G401 (cell line): ENCODE results near the gene HDLBP. TPM values are rescaled to one million over a fixed set of nuclear protein-coding genes. Genes with fewer than 3 reads are reported as not detected.
"Not testable (repeated sequence)": the region's sequence is repeated elsewhere in the genome, so short reads cannot be mapped to it uniquely, and the experiment has no call there.

Experiments used
- DNase-seq: peaks from one replicate; pipeline ENCODE4 v3.0.0-alpha.2; 2015; ENCODE audit warnings: low spot score
- in situ Hi-C: cut with HindIII; loops from 2 replicates; pipeline ENCODE4 v1.10.0; 2016; ENCODE audit warnings: low sequenced_read_pairs, mixed read lengths
- total RNA-seq: library from RNA; depleted of rRNA; stranded (reverse); fragments of >200 nt; shearing (Covaris generic); gene quantifications from 2 replicates; pipeline ENCODE4 v1.2.3, GENCODE V29; 2014

The HDLBP gene
- total RNA-seq, 1 experiment from 2014 or later: 442 TPM

DNA sequence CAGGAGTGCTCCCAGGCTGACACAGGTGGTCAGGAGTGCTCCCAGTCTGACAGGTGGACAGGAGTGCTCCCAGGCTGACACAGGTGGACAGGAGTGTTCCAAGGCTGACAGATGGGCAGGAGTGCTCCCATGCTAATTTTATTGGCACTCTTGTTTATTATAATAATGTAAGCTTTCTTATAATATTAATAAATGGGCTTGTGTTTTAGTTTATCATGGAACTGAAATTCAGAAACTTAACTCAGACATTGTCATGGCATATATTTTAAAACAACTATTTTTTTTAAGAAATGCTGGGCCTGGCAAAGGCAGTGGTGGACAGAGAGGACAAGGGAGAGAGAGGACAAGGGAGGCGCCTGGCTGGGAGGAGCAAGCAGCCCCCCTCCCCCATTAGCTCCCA is 108.3 kb downstream of the HDLBP start:
- DNase-seq: no peak
- in situ Hi-C loops: loop anchor here (5.0 kb wide), 1 partner anchor 125 kb away; no protein-coding TSS in a partner anchor

DNA sequence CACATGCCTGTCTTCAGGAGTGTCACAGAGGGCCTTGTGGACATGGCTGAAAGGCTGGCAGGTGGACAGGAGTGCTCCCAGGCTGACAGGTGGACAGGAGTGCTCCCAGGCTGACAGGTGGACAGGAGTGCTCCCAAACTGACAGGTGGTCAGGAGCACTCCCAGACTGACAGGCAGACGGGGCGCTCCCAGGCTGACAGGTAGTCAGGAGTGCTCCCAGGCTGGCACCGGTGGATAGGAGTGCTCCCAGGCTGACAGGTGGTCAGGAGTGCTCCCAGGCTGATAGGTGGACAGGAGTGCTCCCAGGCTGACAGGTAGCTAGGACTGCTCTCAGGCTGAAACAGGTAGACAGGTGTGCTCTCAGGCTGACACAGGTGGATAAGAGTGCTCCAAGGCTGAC is 110.4 kb downstream of the HDLBP start:
- no peak for DNase-seq
- in situ Hi-C loops: loop anchor here (5.0 kb wide), 1 partner anchor 123 kb away; no protein-coding TSS in a partner anchor

DNA sequence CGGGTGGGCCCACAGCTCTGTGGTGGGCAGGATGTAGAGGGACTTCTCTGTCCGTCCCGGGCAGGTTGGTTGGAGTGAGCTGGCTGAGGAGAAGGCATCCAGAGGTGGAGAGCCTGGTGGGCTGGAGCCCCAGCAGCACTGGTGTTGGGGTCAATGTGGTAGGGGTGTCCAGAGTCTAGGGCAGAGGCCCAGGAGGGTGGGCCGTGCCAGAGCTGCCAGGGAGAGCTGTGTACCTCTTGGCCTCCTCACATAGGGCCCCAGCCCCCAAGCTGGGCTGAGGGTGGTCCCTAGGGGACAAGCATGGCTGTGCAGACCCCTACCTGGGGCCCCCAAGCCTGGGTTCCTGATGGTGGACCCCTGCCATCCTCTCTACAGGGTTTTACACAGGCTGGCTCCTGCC is 111.0 kb downstream of the HDLBP start:
- in situ Hi-C loops: no loop called here
- DNase-seq: no peak

DNA sequence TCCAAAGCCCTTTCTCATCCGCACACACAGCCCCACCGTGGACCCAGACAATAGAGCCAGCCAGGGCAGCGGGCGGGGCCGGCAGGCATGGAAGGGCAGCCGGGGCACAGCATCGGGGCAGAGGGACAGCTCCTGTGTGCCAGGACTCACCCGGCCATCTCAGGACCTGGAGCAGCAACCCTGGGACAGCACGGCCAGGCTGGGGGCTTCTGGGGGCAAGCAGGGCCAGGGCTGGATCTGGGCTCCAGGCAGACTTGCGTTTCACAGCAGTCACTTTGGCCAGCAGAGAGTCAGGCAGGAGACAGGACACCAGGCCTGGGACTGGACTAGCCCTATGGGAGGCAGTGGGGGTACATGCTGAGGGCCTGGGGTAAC is 111.5 kb downstream of the HDLBP start:
- in situ Hi-C loops: no loop called here
- no peak for DNase-seq

DNA sequence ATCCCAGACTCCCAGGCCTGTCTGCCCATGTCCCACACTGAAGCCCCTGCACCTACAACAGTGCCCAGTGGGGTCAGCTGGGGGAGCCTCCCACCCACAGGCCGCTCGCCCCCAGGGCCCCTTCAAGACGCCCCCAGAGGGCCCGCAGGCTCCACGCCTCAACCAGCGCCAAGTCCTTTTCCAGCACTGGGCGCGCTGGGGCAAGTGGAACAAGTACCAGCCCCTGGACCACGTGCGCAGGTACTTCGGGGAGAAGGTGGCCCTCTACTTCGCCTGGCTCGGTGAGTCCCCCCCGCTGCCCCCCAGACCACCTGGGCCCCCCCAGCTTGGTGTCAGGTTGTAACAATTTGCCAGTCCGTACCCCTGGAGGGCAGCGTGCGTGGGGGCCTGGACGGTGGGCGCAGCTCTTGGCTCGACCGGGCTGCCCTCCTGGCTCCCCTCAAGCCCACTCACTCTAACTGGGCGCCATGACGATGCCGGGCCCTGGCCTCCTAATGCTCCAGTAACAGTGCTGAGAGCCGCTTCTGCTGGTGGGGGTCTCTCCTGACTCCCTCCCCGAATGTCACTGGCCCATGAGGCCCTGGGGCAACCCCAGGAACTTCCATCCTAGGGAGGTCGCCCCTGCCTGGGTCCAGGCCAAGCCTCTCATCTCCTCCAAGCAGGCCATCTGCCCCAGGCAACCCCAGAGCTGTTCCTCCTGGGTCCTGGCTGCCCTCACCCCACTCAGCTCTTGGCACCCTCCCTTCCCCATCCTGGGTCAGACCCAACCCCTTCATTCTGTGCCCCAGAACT is 112.1 kb downstream of the HDLBP start:
- in situ Hi-C loops: no loop called here
- DNase-seq: no peak

DNA sequence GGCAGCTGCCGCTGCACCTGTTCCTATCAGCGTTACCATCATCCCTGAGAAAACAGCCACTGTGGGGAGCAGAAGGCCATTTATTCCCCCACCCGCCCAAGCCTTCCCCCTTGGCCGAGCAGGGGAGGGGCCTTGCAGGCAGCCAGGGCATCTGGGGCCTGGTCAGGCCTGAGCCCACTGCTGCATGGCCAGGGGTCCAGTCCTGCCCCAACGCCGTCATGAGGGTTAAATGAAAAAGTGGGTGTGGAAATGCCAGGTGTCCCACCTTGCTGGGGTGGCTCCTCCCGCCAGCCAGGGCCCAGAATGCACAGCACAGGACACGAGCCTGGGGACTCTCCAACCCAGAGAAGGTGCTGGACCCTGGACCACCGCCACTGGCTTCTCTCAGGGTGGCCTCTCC is 112.8 kb downstream of the HDLBP start:
- no peak for DNase-seq
- in situ Hi-C loops: no loop called here

DNA sequence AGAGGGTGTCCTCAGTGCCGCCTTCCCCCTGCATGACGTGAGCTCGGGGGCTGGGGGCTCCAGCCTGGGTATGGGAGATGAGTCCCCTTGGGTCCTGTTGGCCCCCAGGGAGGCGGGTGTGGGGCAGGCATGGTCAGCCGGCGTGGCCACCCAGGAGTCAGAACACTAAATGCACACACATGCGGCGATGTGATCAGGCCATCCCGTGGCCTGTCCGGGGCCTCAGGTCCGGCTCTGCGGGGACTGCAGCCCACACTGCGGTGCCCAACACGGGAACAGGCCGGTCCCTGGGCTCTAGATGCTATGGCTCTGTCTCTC is 113.2 kb downstream of the HDLBP start:
- no peak for DNase-seq
- in situ Hi-C loops: no loop called here

DNA sequence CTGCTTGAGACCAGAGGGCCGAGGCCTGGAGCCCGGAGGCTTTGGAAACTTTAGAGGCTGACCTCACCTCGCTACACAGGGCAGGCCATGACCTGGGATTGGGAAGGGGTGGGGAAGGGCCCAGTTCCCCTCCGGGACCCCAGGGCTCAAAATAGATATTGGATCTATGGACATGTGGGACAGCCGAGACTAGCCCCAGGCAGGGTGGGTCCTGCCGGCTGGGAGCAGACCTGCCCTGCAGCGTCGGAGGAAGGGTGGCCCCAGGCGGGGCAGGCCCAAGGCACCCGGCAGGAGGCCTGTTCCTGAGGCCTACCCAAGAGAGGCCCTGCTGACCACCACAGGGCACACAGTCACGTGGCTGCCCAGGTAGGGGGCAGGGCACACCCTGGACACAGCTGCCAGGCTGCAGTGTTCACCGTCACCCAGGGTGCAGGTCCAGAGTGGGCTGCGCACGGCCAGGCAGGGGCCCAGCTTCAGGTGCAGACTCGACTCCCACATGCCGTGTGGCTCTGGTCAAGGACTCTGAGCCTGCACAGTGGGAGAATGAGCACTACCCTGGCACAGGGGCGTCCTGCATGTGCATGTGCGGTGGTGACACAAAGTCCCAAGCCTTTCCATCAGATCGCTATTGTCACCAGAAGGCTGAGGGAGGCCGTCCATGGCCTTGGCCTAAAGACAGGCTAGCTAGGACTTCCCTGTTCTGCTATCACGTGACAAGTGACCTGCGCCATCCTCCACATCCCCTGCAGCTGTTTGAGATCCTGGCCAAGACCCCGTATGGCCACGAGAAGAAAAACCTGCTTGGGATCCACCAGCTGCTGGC is 113.8 kb downstream of the HDLBP start:
- DNase-seq: no peak
- in situ Hi-C loops: no loop called here

DNA sequence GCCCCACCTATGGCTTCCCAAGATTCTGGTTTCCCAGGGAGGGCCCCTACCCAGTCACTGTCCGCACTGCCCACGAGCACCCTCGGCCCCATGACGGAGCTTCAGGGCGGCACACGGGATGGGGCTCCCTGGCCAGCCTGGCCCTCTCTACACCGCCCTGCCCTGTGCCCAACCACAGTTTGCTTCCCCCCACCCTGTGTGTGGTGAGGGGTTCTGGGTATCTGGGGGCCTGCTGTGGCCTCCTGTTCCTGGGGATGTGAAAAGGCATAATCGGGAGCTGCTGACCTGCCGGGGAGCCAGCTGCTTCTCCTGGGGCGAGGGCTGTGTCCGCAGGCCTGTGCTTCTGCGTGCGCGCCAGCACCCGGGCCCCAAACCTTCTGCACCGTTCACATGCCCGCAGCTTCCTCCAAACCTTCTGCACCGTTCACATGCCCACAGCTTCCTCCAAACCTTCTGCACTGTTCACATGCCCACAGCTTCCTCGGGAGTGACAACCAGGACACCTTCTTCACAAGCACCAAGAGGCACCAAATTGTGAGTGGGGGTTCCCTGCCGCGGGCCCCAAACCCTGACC is 114.6 kb downstream of the HDLBP start:
- DNase-seq: no peak
- in situ Hi-C loops: no loop called here

DNA sequence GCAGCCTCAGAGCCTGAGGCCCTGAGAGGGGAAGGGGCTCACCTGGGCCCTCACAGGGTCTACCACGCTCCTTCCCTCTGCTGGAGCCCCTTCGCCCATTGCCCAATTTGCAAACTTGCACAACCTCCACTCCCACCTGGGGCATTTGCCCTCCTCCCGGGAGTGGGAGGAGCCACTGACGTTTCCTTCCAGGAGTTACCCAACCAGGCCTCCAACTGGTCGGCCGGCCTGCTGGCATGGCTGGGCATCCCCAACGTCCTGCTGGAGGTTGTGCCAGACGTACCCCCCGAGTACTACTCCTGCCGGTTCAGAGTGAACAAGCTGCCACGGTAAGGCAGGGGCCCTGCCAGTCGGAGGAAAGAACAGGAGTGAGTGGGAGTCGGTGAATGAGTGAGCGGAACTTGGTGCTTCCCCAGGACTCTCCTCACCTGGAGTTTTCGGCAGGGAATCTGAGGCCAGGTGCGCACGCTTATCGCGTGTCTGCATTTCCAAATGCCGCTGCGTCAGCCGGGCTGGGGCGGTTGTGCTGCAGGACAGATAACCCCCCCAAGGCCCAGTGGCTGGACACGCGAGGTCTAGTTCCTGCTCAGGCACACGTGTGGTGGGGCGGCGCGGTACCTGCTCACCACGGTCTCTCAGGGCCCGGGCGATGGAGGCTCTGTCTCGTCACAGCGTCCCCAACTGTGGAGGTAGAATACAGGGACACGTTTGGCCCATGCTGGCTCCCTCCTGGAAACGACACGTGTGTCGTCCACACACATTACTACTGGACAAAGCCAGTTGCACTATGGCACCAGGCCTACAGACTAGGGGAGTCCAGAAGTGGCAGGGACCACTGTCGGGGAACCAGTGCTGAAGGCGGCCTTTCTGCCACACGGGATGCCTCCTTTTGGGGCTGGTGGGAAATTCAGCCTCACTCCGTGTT is 115.3 kb downstream of the HDLBP start:
- in situ Hi-C loops: no loop called here
- no peak for DNase-seq

DNA sequence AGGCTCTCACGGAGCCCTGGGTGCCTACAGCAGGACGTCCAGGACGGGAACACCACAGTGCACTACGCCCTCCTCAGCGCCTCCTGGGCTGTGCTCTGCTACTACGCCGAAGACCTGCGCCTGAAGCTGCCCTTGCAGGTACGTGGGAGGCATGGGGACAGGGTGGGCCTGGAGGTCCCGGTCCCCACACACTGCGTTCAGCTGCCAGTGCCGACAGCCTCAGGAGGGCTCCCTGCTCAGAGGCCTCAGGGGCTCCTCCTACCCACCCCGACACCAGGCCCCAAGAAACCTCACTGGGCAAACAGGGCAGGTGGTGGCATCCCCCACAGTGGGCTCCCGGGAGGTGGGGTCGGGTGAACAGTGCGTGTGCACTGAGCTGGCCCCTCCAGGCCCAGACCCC is 116.2 kb downstream of the HDLBP start:
- in situ Hi-C loops: no loop called here

DNA sequence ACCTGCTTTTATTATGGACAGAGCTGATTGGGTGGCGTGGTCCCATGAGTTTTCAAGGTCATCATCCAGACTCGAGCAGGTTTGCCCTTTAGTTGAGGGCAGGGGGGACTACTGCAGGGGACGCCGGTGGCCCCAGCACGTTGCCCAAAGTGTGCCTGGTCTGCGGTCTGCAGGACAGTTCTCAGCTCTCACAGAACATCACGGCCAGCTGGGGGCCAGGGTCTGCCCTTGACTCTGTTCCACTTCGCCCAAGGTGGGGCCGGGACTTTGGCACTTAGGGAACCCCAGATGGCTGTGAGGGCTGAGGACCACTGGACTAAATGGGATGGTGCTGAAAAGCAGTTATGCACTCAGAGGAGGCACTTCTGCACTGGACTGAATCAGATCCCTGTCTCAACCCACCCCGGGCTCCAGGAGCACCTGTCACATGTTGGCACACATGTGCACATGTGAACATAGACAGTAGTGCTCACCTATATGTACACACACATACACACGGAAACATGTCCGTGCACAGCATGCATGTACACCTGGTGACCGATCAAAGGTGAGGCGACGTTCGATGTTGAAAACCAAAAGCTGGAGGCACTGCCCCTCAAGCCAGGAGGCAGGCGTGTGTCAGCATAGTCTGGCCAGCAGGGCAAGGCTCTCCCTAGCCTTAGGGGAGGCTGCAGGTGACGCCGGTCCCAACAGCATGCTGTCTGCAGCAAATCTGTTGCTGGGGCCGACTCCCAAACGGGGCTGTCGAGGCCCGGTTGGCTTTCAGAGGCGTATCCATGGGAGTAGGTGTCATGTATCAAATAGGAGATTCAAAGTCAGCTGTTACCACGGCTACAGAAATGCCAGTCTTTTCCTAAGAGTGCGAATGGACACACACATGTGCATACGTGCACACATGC is 116.8 kb downstream of the HDLBP start:
- no peak for DNase-seq
- in situ Hi-C loops: no loop called here

More for the DNA sequence above, 116.2 kb downstream of the HDLBP start:
- DNase-seq: no peak

DNA sequence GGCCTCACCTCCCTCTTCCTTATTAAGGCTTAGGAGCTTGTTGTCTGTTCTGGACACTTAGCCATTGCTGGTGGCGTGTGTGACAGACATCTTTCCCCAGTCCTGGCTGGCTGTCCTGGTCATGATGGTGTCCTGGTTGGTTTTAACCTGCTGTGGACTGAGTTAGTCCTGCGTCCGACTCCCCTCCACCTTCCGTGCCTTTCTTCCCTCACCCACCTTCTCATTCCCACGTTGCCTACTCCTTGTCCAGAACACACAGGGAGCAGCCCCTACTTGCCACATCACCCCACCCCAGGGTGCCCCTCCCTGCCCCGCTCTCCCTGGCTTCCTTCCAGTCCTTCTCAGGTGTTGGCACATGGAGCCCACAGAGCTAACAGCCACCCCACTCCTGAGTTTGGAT is 117.5 kb downstream of the HDLBP start:
- in situ Hi-C loops: no loop called here

DNA sequence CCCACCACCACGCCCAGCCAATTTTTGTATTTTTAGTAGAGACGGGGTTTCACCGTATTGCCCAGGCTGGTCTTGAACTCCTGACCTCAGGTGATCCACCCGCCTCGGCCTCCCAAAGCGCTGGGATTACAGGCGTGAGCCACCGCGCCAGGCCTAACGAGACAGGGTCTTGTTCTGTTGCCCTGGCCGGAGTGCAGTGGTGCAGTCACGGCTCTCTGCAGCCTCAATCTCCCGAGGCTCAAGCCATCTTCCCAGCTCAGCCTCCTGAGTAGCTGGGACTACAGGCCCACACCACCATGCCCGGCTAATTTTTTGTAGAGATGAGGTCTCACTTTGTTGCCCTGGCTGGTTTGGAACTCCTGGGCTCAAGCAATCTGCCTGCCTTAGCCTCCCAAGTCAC is 118.2 kb downstream of the HDLBP start:
- DNase-seq, in situ Hi-C loops: not testable (repeated sequence)

More for the DNA sequence above, 117.5 kb downstream of the HDLBP start:
- DNase-seq: no peak

DNA sequence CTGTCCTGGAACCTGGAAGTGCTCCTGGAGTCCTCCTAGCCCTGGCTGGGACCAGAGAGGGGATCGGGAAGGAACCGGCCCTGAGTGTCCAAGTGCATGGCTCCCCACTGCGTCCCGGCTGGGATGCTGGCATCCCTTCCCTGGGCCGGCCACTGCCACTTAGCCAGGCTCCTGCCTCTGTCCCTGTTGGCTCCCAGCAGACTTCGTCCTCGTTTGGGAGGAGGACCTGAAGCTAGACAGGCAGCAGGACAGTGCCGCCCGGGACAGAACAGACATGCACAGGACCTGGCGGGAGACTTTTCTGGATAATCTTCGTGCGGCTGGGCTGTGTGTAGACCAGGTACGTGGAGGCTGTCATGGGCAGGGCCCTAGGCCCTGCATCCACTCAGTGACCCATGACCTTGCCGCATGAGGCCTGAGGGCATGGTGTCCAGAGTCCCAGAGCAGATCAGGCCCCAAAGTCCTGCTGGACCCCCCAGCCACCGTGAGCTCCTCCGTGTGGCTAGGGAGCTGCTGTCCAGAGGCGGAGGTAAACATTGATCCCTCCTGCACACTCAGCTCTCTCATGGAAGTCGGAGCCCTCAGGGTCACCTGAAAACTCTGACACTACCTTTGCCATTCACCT is 119.9 kb downstream of the HDLBP start:
- in situ Hi-C loops: no loop called here
- DNase-seq: no peak

DNA sequence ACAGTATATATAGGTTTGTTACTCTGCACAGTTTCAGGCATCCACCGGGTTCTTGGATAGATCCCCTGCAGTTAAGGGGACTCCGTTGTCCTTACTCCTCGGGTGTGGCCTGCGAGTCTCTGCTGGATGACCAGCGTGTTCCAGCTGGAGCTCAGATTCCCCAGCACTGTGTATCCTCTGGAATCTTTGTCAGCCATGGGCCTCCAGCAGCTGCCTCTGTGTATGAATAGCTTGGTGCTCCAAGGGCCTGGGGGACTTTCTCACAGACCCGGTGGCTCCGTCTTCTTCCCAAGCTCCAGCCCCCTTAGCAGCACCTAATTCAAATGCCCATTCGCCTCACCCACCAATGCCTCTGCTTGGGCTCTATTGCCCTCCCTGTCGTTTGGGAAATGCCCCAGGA is 120.7 kb downstream of the HDLBP start:
- no peak for DNase-seq
- in situ Hi-C loops: no loop called here

DNA sequence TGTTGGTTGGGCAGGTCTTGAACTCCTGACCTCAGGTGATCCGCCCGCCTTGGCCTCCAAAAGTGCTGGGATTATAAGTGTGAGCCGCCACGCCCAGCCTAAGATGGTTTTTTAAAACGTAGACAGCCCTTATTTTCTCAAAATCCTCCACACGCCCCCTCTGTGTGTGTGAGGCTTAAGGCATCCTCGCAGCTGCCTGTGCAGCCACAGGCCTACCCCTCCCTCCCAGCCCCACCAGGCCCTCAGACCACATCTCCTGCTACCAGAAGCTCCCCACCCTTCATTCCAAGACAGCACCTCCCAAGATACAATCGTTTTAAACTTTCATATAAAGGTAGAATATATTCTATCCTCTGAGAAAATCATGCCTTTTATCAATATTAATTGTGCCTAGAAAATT is 122.2 kb downstream of the HDLBP start:
- in situ Hi-C loops: no loop called here
- no peak for DNase-seq

DNA sequence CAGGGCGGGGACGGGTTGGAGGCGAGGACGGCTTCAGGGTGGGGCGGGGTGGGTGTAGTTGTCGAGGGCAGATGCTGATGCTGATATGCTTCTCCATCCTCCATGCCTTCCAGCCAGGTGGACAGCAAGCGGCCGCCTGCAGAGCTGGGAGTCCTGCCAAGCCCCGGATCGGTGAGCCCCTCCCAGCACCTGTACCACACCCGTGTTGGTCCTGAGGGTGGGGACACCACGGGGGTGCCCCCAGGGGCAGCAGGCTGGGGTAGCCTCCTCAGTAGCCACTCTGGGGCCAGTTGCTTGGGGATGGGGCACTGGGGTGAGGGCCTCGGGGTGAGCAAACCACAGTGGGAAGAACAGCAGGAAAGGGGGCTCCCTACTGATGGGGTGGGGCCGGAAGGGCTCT is 124.4 kb downstream of the HDLBP start:
- in situ Hi-C loops: no loop called here
- no peak for DNase-seq
